ENCODE data around the gene TFCP2. TPM values are rescaled to one million over a fixed set of nuclear protein-coding genes. Genes with fewer than 3 reads are reported as not detected.
A peak's percentile ranks its signal among the peaks of the same experiment; 100 is the strongest.

Gene TFCP2
- total RNA-seq, 4 donors from 2014 or later, result 13.5 to 21.6 (median 19.5) TPM

GRCh38 chr12:51071663-51072062, 101.3 kb downstream of the TFCP2 start:
- H3K4me3 ChIP-seq, result no peak overlapping the region
- peak overlapping the region in 1 of 4 donors; percentile 7 for H3K27ac ChIP-seq
- TF ChIP-seq POLR2A (IDR thresholded peaks at IDR 0.05), result no peak
- DNase-seq (ENCODE audit: low spot score in 2 of 2), result no peak
- H3K36me3 ChIP-seq, result peaks cover 2 to 70% (median 15%) of the 10 kb centered on the region in 3 donors
- no peaks in the 10 kb centered on the region for H3K9me3 ChIP-seq
- H3K27me3 ChIP-seq, result no peaks in the 10 kb centered on the region
- WGBS, 2 donors, result 69 to 73% methylated on average over 2 of the region's 2 CpGs
- H3K4me1 ChIP-seq, result peaks cover 0 to 18% (median 8%) of the 10 kb centered on the region in 4 donors

GRCh38 chr12:51070004-51070403, 102.9 kb downstream of the TFCP2 start:
- Histone ChIP-seq H3K9me3 (no peaks in the 10 kb centered on the region), H3K27me3 (no peaks in the 10 kb centered on the region), H3K4me3 (no peak overlapping the region), H3K4me1 (peaks cover 0 to 1% (median 0%) of the 10 kb centered on the region in 4 donors), H3K27ac (peak overlapping the region in 2 of 4 donors; percentile 21 to 48), H3K36me3 (peaks cover 2 to 87% (median 20%) of the 10 kb centered on the region in 3 donors)
- 64% methylated on average over 3 of the region's 3 CpGs for WGBS, 2 donors
- peak in 1 of 2 donors; percentile 67 for TF ChIP-seq EP300 (IDR thresholded peaks at IDR 0.05)
- no peak for TF ChIP-seq POLR2A (IDR thresholded peaks at IDR 0.05)
- TF ChIP-seq CTCF (IDR thresholded peaks at IDR 0.05), result no peak
- peak in 1 of 2 donors; percentile 66 for DNase-seq (ENCODE audit: low spot score in 2 of 2)

GRCh38 chr12:51067771-51068170, 105.2 kb downstream of the TFCP2 start:
- no peak for TF ChIP-seq CTCF (IDR thresholded peaks at IDR 0.05)
- no peak for TF ChIP-seq EP300 (IDR thresholded peaks at IDR 0.05)
- TF ChIP-seq POLR2A (IDR thresholded peaks at IDR 0.05), result no peak
- H3K4me1 ChIP-seq, result no peaks in the 10 kb centered on the region
- WGBS, 2 donors, result 71 to 78% methylated on average over 7 of the region's 7 CpGs
- DNase-seq (ENCODE audit: low spot score in 2 of 2), result no peak
- H3K36me3 ChIP-seq, result peaks cover 0 to 94% (median 20%) of the 10 kb centered on the region in 3 donors
- H3K27ac ChIP-seq, result no peak overlapping the region
- no peaks in the 10 kb centered on the region for H3K9me3 ChIP-seq
- no peaks in the 10 kb centered on the region for H3K27me3 ChIP-seq
- H3K4me3 ChIP-seq, result no peak overlapping the region

- 90 to 95% methylated on average over 4 of the region's 4 CpGs for WGBS, 2 donors
- TF ChIP-seq EP300 (IDR thresholded peaks at IDR 0.05) (no peak), CTCF (IDR thresholded peaks at IDR 0.05) (no peak), POLR2A (IDR thresholded peaks at IDR 0.05) (no peak)
- Histone ChIP-seq H3K4me3 (no peak overlapping the region), H3K27ac (no peak overlapping the region), H3K36me3 (peaks cover 0 to 96% (median 20%) of the 10 kb centered on the region in 3 donors), H3K4me1 (no peaks in the 10 kb centered on the region), H3K9me3 (no peaks in the 10 kb centered on the region), H3K27me3 (no peaks in the 10 kb centered on the region)
- DNase-seq (ENCODE audit: low spot score in 2 of 2), result no peak
These were observed 105.7 kb downstream of the TFCP2 start for GRCh38 chr12:51067229-51067628.

GRCh38 chr12:51065530-51065929, 107.4 kb downstream of the TFCP2 start:
- peaks cover 0 to 96% (median 20%) of the 10 kb centered on the region in 3 donors for H3K36me3 ChIP-seq
- TF ChIP-seq EP300 (IDR thresholded peaks at IDR 0.05) (no peak), POLR2A (IDR thresholded peaks at IDR 0.05) (no peak), CTCF (IDR thresholded peaks at IDR 0.05) (no peak)
- H3K4me3 ChIP-seq, result no peak overlapping the region
- no peaks in the 10 kb centered on the region for H3K27me3 ChIP-seq
- DNase-seq (ENCODE audit: low spot score in 2 of 2), result no peak
- 97% methylated on average over 5 of the region's 5 CpGs for WGBS, 2 donors
- no peaks in the 10 kb centered on the region for H3K4me1 ChIP-seq
- no peaks in the 10 kb centered on the region for H3K9me3 ChIP-seq
- no peak overlapping the region for H3K27ac ChIP-seq
